HG03064 (cell line): Measurements from ENCODE around the gene KRT76.
"Not testable (repeated sequence)": the region's sequence is repeated elsewhere in the genome, so short reads cannot be mapped to it uniquely, and the experiment has no call there.

Experiments
- ATAC-seq: cut with Tn5 transposase; IDR thresholded peaks from one replicate; pipeline ENCODE4 v1.9.1; 2021; ENCODE audit warnings: low read depth; ENCODE audit not compliant: unreplicated experiment

Gene KRT76

DNA sequence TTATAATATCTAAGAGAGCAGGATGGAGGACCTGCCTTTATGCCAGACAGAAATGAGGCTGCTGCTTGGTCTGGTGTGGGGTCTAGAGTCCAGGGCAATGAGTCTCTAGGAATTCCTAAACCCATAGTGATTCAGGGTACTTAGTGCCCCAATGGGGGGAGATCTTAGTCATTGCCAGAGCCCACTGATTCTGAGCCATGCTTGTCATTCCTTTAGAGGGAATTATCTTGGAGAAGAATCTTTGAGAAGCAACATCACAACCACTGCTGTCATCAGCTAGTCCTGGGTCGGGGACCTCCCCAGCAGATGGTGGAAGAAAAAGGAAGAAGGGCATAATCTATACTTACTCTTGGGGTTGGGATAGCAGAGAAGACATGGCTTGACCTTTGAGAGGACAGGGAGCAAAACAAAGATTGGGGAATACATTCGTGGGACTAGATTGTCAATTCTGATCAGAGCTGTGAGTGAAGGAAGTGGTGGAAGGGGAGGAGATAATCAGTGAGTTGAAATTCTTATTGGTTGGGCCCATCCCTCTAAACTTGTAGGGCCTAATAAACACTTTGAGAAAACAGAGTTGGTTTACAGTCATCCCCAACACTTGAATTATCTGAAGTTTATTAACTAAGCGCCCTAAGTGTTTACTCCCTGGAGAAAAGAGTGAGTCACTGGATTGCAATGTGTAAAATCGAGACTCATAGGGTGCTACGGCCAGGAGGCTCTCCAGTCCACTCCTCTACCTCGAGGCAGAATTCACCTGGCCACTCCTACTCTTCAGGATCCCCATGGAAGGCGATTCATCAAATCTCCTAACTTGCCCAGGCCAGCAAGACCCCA lies 21.7 kb upstream of the KRT76 start:
- ATAC-seq: no peak

DNA sequence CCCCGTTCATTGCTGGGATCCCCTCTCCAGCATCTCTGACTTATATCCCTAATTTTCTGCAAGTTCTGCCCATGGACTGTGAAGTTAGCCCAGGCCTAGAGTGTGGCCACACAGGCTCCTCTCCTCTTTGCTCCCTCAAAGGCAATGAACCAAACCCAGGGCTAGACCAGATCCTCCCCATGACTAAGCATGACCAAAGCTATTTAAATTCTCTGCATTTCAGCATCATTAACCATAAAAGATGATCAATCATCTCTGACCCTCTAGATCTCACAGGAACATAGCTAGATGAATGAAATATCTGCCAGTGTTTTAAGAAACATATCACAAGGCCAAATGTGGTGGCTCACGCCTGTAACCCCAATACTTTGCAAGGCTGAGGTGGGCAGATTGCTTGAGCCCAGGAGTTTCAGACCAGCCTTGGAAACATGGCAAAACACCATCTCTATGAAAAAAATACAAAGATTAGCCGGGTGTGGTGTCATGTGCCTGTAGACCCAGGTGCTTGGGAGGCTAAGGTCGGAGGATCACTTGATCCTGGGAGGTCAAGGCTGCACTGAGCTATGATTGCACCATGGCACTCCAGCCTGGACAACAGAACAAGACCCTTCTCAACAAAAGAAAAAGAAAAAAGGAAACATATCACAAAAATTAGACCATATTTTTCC lies 21.0 kb upstream of the KRT76 start:
- ATAC-seq: no peak

DNA sequence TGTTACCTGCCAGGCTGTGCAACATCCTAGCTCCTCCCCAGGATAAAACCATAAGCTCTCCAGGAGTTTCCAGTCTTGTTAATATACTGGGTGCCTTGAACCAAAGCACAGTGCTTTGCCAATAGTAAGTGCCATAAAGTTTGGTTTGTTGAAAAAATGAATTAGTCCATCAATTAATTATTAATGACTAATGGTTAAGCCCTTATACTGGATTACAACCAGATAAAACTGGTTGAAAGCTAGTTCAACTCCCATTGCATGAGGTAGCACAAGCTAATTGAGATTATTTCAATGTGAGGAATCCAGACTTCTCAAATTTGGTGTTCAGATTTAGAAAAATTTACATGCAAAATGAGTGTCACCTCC lies 20.4 kb upstream of the KRT76 start:
- no peak for ATAC-seq

DNA sequence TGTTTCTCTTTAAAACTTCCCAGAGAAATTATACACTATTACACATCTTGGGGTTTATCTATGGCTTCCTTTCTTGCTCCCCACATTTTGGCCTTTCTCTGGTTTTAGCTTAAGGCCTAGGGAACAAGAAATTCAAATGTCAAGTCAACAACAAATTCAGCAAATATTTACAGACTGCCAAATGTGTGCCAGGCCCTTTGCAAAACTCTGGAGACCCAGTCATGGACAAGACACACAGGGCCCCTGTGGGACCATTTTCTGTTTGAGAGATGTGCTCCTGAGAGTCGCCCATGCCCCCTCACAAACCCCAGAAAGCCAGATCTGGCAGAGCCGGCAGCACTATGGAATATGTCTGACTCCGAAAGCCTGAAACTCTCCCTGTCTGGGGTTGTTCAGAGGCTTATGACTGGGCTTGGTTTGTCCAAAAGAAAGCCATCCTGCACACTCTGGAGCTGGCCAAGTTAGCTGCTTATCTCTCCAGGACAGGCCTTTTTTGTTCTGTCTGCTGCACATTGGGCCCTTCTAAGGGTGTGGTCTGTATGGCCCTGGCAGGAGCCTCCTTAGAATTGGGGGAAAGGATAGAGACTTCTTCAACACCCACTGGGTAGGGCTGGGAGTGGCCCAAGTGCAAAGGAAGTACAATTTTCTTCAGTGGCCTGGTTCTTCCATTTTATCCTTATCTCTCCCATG lies 19.8 kb upstream of the KRT76 start:
- no peak for ATAC-seq

DNA sequence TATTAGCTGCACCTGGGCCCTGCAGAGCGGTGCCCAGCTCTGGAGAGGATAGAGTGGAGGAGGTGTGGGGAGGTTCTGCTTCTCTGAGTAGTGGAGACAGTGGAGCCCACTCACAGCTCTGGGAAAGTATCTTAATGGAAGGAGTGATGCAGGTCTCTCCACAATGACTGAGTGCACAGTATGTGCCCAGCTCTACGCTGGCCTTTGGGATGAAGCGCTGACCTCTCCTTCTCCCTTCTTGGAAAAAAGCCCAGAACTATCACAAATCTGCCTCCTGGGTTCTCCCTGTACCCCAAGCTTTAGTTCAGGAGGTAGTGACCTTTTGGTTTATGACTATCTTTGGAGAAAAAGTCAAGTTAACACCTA lies 19.3 kb upstream of the KRT76 start:
- no peak for ATAC-seq

DNA sequence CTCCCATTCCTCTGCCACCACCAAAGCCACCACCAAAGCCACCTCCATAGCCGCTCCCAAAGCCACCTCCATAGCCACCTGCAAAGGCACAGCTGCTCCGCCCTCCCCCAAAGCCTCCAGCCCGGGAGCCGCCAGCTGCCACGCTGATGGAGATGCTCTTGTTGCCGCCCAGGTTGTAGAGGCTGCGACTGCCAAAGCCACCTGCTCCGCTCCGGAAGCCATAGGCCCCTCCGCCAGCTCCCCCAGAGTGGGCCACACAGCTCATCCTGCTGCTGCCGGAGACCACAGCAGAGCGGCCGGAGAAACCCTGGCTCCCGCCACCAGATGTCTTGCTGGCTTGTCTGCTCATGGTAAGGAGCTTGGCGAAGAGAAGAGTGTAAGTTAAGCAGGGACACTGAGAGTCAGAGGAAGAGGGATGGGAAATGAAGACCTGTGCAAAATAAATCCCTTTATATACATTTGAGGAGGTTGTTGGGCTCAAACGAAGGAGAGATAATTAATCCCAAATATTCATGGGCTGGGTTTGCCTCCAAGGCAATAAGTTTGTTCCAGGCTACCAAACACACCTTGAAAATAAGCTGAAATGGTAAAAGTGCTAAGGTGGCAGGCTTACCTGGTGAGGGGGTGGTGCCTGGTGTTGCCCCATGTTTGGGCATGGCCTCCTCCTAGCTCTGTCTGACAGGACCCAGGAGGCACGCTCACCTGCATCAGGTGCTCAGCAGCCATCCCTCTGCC lies 18.7 kb upstream of the KRT76 start, which contains the start of gene KRT3:
Gene KRT3, minus strand, starts transcription at position 424 of the 735 bp plus-strand sequence. Its CDS starts 75 bp downstream, at position 349.
- no peak for ATAC-seq

DNA sequence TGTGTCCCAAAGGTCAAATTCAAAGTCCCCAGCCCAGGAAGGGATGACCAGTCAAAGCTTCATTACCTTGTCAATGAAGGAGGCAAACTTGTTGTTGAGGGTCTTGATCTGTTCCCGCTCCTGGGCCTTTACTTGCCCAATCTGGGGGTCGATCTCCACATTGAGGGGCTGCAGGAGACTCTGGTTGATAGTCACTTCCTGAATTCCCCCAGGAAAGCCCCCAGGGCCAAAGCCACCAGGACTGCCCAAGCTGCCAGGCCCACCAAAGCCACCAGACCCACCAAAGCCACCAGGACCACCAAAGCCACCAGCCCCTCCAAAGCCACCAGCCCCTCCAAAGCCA lies 18.2 kb upstream of the KRT76 start:
- ATAC-seq: not testable (repeated sequence)

DNA sequence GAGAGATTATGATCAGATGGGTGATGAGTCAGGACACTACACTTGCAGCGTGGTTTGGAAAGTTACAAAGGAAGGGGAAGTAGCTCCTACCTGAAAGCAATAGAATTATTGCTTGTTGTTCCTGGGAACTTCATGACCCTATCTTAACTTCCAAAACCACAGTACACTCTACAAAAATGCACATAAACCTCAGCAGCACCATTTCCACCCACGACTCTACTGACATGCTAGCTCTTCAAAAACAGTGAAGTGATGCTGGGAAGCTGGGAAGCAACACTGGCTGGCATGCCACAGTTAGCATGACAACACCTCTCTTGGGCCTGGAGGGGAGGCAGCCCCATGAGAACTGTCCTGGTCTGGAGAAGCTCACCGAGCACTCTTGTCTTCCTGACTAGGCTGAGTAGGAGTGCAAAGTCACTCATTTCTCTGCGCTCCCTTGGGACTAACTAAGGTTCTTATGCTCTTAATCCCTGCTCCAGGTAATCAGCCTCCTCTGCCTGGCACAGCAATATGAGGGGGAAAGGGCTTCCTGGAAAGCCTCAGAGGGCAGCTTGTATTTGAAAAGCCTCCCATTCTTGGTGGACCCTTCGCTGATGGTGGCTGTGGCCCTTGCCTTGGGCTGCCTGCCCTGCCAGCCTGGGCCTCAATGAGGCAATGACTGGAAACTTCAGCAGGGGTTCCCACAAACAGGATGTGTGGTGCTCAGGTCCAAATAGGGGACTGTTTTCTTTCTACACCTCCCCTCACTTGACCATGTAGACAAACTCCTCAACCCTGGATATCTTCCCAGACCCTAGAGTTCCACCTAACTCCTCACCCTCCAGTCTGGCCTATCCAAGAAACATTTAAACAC lies 17.6 kb upstream of the KRT76 start:
- no peak for ATAC-seq

DNA sequence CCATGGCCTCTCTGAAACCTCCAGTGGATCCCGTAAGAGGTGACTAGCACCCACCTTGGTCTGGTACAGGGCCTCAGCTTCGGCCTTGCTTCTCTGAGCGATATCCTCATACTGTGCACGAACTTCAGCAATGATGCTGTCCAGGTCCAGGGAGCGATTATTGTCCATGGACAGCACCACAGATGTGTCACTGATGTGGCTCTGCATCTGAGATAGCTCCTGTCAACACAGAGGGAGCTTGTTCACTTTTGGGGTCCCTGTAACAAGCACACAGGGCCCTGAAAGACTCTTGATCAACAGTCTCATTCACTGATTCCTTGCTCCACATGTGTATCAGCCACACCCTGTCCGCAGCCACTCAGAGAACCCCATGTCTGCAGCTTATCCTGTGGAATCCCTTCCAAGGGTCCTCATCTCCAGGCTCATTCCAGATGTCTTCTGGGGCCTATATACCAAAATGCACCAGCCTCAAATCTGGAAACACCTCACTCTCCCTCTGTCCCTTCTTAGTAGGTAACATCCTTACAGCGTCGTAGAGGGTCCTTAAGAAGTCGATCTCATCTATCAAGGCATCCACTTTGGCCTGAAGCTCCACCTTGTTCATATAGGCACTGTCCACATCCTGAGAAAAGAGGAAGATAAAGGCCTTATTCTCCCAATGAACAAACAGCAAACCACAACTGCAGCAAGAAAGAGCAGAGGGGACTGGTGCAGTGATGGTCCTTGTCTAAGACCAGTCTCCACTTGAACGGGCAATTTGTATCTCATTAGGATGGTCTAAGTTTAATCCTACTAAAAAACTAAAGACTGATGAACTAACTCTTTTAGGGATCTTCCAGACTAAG lies 15.3 kb upstream of the KRT76 start:
- ATAC-seq: no peak

DNA sequence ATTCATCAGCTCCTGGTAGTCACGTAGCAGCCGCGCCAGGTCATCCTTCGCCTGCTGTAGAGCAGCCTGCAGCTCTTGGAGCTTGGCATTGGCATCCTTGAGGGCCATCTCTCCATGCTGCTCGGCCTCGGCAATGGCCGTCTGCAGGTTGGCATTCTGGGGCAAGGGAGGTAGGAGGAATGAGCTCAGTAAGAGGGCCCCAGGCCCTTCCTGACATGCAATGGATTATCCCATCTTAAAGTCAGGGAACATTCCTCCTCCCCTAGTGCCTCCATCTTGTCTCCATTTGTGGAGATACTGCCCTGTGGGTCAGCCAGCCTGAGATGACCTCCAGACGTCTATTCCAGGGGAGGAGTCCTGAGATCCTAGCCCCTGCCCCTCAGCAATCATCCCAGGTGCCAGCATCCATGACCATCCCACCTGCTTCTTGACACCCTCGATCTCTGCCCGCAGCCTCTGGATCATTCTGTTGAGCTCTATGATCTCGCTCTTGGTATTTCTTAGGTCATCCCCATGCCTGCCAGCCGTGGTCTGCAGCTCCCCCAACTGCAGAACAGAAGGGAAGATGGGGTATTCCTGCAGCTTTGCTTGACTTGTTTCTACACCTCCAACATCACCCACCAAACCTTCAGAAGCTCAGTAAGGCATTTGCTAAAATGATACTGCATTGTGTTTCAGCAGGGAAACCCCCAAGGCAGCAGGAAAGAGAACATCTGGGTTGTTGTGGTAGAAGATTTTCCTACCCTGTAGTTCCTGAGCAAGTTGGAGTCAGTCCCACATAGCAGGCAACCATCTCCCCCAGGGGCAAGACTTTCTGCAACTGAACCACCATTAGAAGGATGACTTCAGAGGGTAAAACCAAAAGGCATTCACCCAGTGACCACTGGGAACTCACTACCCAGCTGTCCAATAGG lies 14.4 kb upstream of the KRT76 start:
- no peak for ATAC-seq

DNA sequence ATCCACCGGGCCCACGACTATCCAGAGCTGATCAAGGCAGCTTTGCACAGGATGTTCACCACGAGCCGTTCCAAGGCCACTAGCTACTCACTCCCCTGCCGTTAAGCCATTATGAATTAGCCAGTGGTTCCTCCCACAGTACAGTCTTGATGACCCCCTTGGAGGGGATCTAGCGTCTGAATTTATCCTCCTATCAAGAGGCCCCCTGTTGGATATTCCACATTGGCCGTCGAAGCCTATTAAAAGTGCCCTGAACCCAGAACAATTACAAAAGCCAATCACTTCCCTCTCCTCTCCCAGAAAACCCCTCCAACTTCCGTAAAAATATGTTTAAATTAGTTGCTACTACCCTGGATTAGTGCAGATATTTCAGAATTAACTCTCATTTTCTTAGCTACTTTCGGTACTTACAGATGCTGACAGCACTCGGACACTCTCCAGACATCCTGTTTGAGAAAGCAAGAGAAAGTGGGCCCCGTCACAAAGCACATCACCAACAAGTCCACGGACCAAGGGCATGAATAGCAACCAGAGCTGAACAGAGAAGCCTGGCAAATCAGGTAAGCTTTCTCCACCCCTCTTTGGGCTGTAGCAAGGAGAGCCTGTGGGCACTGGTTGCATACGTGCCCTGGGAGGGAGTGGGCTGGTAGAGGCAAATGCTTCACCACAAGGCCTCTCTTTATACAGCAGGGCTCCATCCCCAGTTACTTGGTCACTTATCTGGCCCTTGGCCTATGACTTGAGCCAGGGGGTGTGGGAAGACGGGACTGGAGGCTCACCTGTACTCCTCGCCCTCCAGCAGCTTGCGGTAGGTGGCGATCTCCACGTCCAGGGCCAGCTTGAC lies 13.5 kb upstream of the KRT76 start:
- ATAC-seq: no peak

DNA sequence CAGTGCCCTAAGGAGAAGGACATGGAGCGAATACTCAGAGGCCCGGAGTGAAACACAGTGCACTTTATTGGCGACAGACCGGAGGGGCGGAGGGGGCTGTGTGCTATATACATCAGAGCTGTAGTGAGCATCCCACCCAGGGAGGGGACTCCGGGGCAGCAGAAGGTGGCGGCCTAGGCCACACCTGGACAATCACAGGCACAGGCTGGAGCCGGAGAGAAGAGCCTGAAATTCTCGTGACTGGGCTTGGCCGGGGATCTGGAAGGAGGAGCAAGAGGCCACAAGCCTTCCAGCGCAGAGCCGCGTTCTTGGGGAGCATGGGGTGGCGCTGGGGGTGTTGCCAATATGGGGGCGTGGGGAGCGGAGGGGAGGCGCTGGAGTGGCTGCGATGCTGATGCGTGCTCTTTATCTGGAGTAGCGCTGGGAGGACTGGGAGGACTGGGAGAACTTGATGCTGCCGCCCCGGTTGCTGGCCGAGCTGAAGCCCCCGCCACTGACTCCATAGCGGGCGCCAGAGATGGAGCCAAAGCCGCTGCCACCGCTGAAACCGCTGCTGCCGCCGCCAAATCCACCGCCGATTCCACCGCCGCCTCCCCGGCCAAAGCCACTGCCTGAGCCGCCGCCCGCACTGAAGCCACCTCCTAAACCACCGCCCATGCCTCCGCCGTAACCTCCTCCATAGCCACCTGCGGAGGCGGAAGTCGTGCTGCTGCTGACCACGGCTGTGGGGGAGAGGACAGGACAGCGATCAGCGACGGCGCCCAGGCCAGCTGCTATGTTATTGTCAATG lies 12.7 kb upstream of the KRT76 start:
- no peak for ATAC-seq

DNA sequence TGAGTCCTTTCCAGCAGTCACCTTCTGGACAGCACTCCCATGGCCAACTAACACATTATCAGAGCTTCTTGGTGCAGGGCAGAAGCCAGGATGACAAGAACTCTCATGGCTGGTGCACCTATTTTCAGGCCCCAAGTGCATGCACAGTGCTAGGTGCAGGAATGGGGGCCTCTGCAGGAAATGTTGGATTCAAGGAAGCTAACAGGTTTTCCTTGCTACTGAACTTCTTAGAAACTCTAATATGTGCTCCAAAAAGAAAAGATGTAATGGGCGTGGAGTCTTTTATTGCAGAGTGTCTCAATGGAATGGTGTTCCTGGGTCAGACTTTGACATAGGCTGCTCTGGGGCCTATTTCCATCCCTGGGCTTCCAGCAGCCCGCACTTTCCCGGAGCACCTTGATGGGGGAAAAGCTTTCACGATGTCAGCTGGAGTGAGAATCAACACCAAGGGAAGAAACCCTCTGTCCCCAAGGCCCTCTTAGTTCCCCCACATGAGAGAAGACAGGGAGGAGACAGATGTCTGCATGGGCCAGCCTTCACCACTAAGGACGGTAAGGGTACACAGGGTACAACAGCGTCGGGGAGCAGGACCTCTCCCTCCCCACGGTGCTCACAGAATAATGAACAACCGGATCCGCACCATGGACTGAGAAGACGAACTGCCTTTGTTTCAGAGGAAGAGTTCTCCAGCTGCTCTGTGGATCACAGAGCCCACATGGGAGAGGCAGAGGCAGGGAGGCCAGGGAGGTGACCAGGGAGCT lies 11.9 kb upstream of the KRT76 start:
- ATAC-seq: no peak

DNA sequence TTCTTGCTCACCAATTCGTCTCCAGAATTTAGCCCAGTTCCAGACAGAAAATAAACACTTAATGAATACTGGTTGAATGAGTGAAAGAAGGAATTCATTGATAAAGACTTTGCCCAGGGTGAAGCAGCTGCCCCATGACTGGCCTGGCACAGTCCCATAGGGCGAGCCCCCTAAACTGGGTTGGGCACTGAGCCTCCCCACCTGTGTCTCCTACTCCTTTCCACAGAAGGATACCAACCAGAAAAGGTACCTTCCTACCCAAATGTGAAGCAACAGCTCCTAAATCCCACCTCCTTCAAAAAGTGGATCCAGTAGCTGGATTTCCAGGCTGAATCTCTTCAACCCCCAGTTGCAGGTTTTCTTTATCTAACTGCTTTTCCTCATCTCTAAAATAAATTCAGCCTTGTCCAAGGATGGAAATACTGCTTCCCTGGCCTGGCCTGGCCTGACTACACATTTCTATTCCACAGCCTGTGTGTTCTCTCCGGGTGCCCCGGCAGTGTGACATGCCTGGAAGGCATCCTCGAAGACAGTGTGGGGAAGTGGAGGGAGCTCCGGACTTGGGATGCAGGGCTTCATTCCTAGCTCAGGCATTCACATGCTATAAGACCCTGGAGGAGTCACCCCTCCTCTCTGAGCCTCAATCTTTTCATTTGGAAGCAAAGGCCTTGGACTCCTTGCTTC lies 11.2 kb upstream of the KRT76 start:
- ATAC-seq: no peak
